Stimulated activated CD8-positive, alpha-beta memory T cell treated with anti-CD3 and anti-CD28 coated beads, Interleukin-7, amount 100 ng/mL, for 1 hour (primary cell): Measurements from ENCODE around the gene FUNDC2.
A peak's percentile ranks its signal among the peaks of the same experiment; 100 is the strongest.

Experiments used
- DNase-seq, 2 donors: peaks; one replicate each; pipeline ENCODE4 v3.0.0-alpha.2; 2020; ENCODE audit warnings: low read depth in 2 of 2

Gene FUNDC2

DNA sequence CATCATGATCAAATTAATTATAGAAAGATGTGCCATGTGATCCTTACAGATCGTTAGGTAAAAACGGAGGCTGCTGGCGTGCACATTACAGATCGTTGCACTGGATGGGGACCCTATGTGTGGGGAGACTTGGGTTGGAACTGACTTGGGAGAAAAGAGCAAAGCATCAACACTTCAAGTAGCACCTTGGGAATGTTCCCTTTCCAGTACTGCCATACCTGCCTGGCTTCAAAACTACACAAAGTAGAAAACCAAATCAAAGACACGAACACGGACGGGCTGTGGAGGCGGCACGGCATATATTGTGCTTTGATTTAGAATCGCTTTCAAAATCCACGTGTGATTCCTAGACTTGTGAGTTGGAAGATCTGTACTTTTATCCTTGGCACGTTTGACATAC, 43.4 kb downstream of the FUNDC2 start:
- no peak for DNase-seq

GRCh38 chrX:155070663-155070974, 44.0 kb downstream of the FUNDC2 start:
- no peak for DNase-seq

- DNase-seq = peak; percentile 48 to 56
Measured at GRCh38 chrX:155070975-155071693, 44.5 kb downstream of the FUNDC2 start, which contains the start of the genes BRCC3, CMC4 and MTCP1. Gene BRCC3, plus strand, starts transcription at chrX:155071508. Its CDS starts 20 bp downstream, at chrX:155071528. Gene CMC4, minus strand, starts transcription at chrX:155071136. Its CDS starts 7,113 bp downstream, at chrX:155064023. Gene MTCP1, minus strand, starts transcription at chrX:155071136. Its CDS starts 5,126 bp downstream, at chrX:155066010.

- DNase-seq = no peak
Measured at GRCh38 chrX:155071694-155072280, 45.1 kb downstream of the FUNDC2 start.

DNA sequence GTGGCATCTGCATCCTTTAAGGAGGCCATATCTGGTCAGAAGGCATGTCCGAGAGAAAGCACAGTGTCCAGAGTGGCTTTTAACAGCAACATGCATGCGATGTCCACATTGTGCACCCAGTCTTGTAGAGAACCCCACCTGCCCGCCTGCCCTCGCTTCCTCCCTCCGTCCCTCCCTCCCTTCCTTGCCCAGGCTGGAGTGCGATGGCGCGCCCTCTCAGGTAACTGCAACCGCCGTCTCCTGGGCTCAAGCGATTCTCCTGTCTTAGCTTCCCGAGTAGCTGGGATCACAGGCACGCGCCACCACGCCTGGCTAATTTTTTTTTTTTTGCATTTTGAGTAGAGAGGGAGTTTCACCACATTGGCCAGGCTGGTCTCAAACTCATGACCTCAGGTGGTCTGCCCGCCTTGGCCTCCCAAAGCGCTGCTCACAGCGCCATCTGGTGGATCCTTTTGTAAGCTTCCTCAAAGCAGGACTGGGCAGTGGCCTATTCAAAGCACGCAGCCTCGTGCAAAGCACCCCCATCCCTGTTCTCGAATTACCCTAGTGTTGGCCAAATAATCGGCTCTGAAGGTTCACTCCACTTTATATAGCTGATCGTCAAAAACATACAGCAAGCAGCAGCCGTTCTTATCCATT, 59.7 kb downstream of the FUNDC2 start:
- DNase-seq = no peak

- no peak for DNase-seq
Measured at GRCh38 chrX:155086961-155087735, 60.5 kb downstream of the FUNDC2 start.

- no peak for DNase-seq
Measured at GRCh38 chrX:155094468-155095061, 67.9 kb downstream of the FUNDC2 start.

- no peak for DNase-seq
Measured at GRCh38 chrX:155105919-155106318, 79.3 kb downstream of the FUNDC2 start.

DNA sequence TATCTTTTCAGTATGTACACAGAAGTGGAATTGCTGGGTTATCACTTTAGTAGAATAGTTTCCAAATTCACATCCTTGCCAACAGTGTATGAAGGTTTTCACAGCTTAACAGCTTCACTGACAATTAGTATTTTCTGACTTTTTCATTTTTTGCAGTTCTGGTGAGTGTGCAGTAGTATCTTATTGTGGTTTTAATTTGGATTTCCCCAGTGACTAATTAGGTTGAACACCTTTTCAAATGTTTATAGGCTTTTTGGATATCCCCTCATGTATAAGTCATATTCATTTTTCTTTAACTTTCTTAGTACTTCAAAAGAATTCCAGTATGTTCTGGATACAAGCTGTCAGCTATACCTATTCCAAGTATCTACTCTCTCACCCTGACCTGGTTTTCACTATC, 81.8 kb downstream of the FUNDC2 start:
- no peak for DNase-seq
